D721Med (cell line): ENCODE data around the gene SPATA46.

Source experiments
- DNase-seq: peaks from one replicate; pipeline ENCODE4 v3.0.0; 2011; ENCODE audit warnings: low spot score; ENCODE audit not compliant: insufficient read length
- FAIRE-seq: peaks from 2 replicates; lab custom pipeline; 2011; peaks lifted over from hg19 to GRCh38; lab: Jason Lieb, UNC
- CTCF ChIP-seq: IDR thresholded peaks from 2 replicates; pipeline ENCODE4 v1.5.1; 2012; ENCODE audit warnings: mild to moderate bottlenecking, control low read depth; ENCODE audit not compliant: insufficient read depth; ENCODE audit errors: missing control alignments

The SPATA46 gene

GRCh38 chr1:162416909-162417308, 40.3 kb upstream of the SPATA46 start:
- FAIRE-seq: no peak
- TF ChIP-seq CTCF: no peak
- no peak for DNase-seq

GRCh38 chr1:162416215-162416614, 39.6 kb upstream of the SPATA46 start:
- no peak for FAIRE-seq
- DNase-seq: no peak
- TF ChIP-seq CTCF: no peak

- no peak for FAIRE-seq
- no peak for DNase-seq
- no peak for TF ChIP-seq CTCF
These were observed 35.3 kb upstream of the SPATA46 start, which contains the start of gene SH2D1B for GRCh38 chr1:162412002-162412401. Gene SH2D1B, minus strand, starts transcription at chr1:162412136. Its CDS starts 120 bp downstream, at chr1:162412016.

GRCh38 chr1:162407539-162407938, 30.9 kb upstream of the SPATA46 start:
- DNase-seq (no peak), FAIRE-seq (peak; percentile 51)
- TF ChIP-seq CTCF: no peak

- TF ChIP-seq CTCF: no peak
- DNase-seq (no peak), FAIRE-seq (no peak)
These were observed 30.2 kb upstream of the SPATA46 start for GRCh38 chr1:162406811-162407210.

- no peak for TF ChIP-seq CTCF
- FAIRE-seq (no peak), DNase-seq (no peak)
These were observed 29.1 kb upstream of the SPATA46 start for GRCh38 chr1:162405800-162406199.

- TF ChIP-seq CTCF: no peak
- DNase-seq (no peak), FAIRE-seq (peak; percentile 44)
These were observed 28.0 kb upstream of the SPATA46 start for GRCh38 chr1:162404550-162405160.
